AG10803 (cell line): ENCODE measurements around the gene NNMT.

Experiments used
- DNase-seq: peaks from one replicate; pipeline ENCODE4 v3.0.0; 2010; ENCODE audit warnings: low read depth
- H3K4me3 ChIP-seq: 2 replicates; pipeline ENCODE4 v1.5.1; 2011; ENCODE audit warnings: mild to moderate bottlenecking, low read length, control low read depth
- CTCF ChIP-seq: conservative IDR thresholded peaks from 2 replicates; pipeline ENCODE4 v1.5.1; 2011; ENCODE audit warnings: mild to moderate bottlenecking, low read length, control low read depth, inconsistent platforms

The NNMT gene

GRCh38 chr11:114316980-114317786 is 21.0 kb downstream of the NNMT start:
- TF ChIP-seq CTCF, result no peak
- no peak for DNase-seq
- H3K4me3 ChIP-seq, result no peak overlapping the region

GRCh38 chr11:114317787-114318137 is 21.6 kb downstream of the NNMT start:
- DNase-seq, result peak; percentile 69
- TF ChIP-seq CTCF, result peak; percentile 54
- H3K4me3 ChIP-seq, result no peak overlapping the region

DNA sequence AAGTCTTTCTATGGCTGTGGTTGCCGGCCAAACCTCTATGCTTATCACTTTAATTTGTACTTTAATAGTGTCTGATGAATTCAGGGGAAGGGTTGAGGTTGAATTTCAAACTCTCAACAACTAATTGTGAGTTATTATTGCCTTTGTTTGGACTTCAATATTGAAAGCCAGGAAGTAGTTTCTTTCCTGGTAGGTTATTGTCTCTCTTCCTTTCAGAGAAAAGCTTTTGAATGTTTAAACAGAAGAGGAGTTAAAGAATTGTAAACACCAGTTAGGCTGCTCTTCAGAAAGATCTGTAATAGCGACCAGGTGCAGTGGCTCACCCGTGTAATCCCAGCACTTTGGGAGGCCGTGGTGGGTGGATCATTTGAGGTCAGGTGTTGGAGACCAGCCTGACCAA is 22.2 kb downstream of the NNMT start:
- no peak for DNase-seq
- H3K4me3 ChIP-seq, result no peak overlapping the region
- TF ChIP-seq CTCF, result no peak

DNA sequence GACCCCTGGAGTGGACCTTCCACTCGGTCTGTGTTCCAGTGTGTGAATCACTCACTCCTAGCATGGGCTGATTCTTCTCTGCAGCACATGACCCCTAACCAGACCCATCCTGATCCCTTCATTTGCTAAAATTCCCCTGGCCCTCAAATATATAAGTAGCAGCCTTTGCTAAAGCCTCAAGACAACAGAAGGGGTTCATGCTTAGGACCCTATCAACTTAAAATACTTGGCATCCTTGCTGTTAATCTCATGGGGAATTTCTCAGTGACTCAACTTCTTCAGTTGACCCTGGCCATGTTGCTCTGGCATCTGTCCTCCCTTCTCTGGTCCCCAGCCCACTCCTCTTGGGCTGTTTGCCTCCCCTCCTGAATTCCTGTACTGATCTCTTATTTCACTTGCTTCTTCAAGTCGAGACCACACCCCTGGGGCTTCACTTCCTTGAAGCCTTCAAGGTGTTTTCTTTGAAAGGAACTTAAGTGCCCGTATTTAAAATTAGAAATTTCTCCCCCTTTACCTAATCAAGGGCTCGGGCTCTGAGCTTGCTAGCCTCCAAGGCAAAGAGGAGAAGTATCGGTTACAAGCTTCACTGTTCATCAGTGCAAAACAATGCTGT is 23.6 kb downstream of the NNMT start:
- no peak for DNase-seq
- no peak for TF ChIP-seq CTCF
- H3K4me3 ChIP-seq, result no peak overlapping the region

- H3K4me3 ChIP-seq, result no peak overlapping the region
- TF ChIP-seq CTCF, result no peak
- DNase-seq, result peak; percentile 95
Measured at GRCh38 chr11:114321621-114322257, 25.5 kb downstream of the NNMT start.

- no peak for TF ChIP-seq CTCF
- no peak overlapping the region for H3K4me3 ChIP-seq
- DNase-seq, result no peak
Measured at GRCh38 chr11:114322934-114323333, 26.7 kb downstream of the NNMT start.

DNA sequence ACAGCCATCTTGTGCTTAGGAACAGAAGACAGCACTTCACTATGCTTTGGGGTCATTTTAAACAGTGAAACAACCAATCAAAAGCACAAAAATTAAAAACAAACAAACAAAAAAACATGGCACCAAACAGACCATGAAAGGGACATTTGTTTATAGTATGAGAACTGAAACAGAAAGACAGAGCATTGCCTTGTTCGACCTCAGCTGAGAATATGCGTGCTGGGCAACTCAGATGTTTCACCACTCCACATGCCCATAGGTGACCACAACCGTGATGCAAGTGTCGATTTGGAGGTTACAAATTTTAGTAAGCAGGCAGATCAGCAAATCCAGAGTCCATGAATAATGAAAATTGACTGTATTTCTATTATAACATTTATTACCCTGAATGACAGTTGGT is 30.0 kb downstream of the NNMT start:
- TF ChIP-seq CTCF, result no peak
- no peak overlapping the region for H3K4me3 ChIP-seq
- no peak for DNase-seq
